Lung (tissue), 12 donors: Measurements from ENCODE around the gene ADH4. TPM values are rescaled to one million over a fixed set of nuclear protein-coding genes. Genes with fewer than 3 reads are reported as not detected.
"Not testable (repeated sequence)": the region's sequence is repeated elsewhere in the genome, so short reads cannot be mapped to it uniquely, and the experiment has no call there.

Experiments
- ATAC-seq: fragments of 200-7000 bp; cut with Tn5 transposase; one replicate; pipeline ENCODE4 v1.9.1; 2020; ENCODE audit warnings: moderate number of reproducible peaks; ENCODE audit not compliant: insufficient read depth, low FRiP score
- DNase-seq, 3 donors: peaks; one replicate each; pipeline ENCODE4 v3.0.0-alpha.2; 2013 to 2017
- H3K27ac ChIP-seq, 2 donors: one replicate each; pipeline ENCODE4 v1.5.1; 2013; ENCODE audit warnings: mild to moderate bottlenecking in 2 of 2, moderate library complexity in 2 of 2, control low read depth in 1 of 2, inconsistent platforms in 1 of 2, low read depth in 1 of 2, low read length in 1 of 2
- H3K27me3 ChIP-seq, 3 donors: one replicate each; pipeline ENCODE4 v1.5.1; 2013; ENCODE audit warnings: low read length in 2 of 3; ENCODE audit not compliant: control insufficient read depth in 3 of 3, insufficient read depth in 3 of 3
- H3K36me3 ChIP-seq, 4 donors: one replicate each; pipeline ENCODE4 v1.5.1; 2013; ENCODE audit warnings: low read length in 4 of 4, mild to moderate bottlenecking in 1 of 4, moderate library complexity in 1 of 4; ENCODE audit not compliant: control insufficient read depth in 4 of 4, insufficient read depth in 4 of 4
- H3K4me1 ChIP-seq, 5 donors: one replicate each; pipeline ENCODE4 v1.5.1; 2013; ENCODE audit warnings: low read length in 5 of 5, mild to moderate bottlenecking in 2 of 5, moderate library complexity in 1 of 5; ENCODE audit not compliant: control insufficient read depth in 5 of 5, insufficient read depth in 5 of 5
- H3K4me3 ChIP-seq: one replicate; pipeline ENCODE4 v1.5.1; 2013; ENCODE audit warnings: mild to moderate bottlenecking, control low read depth, moderate library complexity
- H3K9ac ChIP-seq, 2 donors: one replicate each; pipeline ENCODE4 v1.5.1; 2013; ENCODE audit warnings: low read length in 2 of 2, control low read depth in 1 of 2; ENCODE audit not compliant: insufficient read depth in 1 of 2
- H3K9me3 ChIP-seq, 4 donors: one replicate each; pipeline ENCODE4 v1.5.1; 2013; ENCODE audit warnings: low read length in 3 of 4, mild to moderate bottlenecking in 1 of 4, moderate library complexity in 1 of 4; ENCODE audit not compliant: control insufficient read depth in 4 of 4, insufficient read depth in 3 of 4
- CTCF ChIP-seq: IDR thresholded peaks from 2 replicates; pipeline ENCODE4 v1.5.1; 2012; ENCODE audit warnings: mild to moderate bottlenecking; ENCODE audit errors: control extremely low read depth, extremely low read depth
- WGBS, 2 donors: extraction: QIAGEN DNeasy Blood & Tissue Kit; methylation state at CpG; one replicate each; pipeline ENCODE4 v1.1.7; 2013; 5-methylcytosine and 5-hydroxymethylcytosine counted together
- polyA plus RNA-seq, 2 donors: library from polyadenylated mRNA; stranded (reverse); fragments of 200-250 nt; gene quantifications; one replicate each; pipeline ENCODE4 v1.2.1, GENCODE V29; 2013
- total RNA-seq, 2 donors: library from RNA; depleted of rRNA in 1 of 2; stranded (reverse); fragments of >200 nt in 1 of 2; gene quantifications; one replicate each; pipeline ENCODE4 v1.2.1, GENCODE V29; 2014 to 2021
- donor health status: control.
- donor health status: control.
- donor health status: Bipolar disorder and iron deficiency.
- donor health status: healthy.
- donor health status: DM: yes; HTN: yes; CAD: no.

ADH4 gene
- total and polyA plus RNA-seq, 4 donors: 0.12 to 0.68 (median 0.17) TPM

GRCh38 chr4:99099311-99099710 is 44.8 kb downstream of the ADH4 start:
- Histone ChIP-seq H3K9ac (no peak overlapping the region), H3K4me3 (no peak overlapping the region), H3K36me3 (peaks cover 0 to 3% (median 0%) of the 10 kb centered on the region in 4 donors), H3K9me3 (no peaks in the 10 kb centered on the region), H3K4me1 (no peaks in the 10 kb centered on the region), H3K27me3 (no peaks in the 10 kb centered on the region), H3K27ac (no peak overlapping the region)
- 86 to 92% methylated on average over 12 of the region's 12 CpGs for WGBS, 2 donors
- TF ChIP-seq CTCF: no peak
- ATAC-seq (no peak), DNase-seq (no peak)

DNA sequence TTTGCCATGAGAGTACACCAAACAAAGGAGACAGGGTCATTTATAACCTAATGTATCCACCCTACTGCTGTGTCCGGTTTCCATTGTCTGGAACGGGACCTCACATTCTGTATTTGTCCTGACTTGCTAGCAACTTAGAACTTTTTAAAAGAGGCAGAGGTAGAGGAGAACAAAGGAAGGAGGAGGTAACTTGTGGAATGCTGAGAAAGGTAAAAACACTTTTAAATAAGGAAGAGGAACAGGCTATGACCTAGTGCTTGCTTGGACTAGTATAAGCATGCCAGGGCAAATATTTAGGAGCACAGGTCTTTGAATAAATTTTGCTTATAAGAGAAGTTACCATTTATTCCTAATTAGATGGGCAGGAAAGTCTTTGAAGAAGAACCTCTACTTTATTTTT is 52.3 kb downstream of the ADH4 start:
- DNase-seq, H3K9me3 ChIP-seq, H3K4me3 ChIP-seq, H3K9ac ChIP-seq, H3K36me3 ChIP-seq, H3K27ac ChIP-seq, H3K27me3 ChIP-seq, ATAC-seq: not testable (repeated sequence)
- peaks cover 0 to 24% (median 2%) of the 10 kb centered on the region in 5 donors for H3K4me1 ChIP-seq
- 64 to 82% methylated on average over 2 of the region's 2 CpGs for WGBS, 2 donors

DNA sequence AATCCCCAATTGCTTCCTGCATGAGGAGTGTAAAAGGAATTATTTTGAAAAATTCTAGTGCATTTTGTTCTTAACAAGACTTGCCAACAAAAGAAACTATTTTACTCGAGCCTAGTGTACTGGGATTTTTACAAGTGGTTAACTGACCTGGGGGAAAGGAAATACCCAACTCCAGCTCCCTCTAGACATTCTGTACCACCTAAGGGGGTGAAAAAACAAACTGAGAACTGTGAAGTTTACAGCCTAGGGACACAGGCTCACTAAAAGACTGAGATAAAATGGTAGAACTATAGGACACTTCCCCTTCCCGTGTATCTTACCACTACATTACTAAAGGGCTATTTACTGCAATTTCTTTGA is 52.9 kb downstream of the ADH4 start:
- H3K27ac ChIP-seq: no peak overlapping the region
- no peaks in the 10 kb centered on the region for H3K27me3 ChIP-seq
- DNase-seq: peak in 2 of 3 donors; percentile 37 to 53
- H3K9ac ChIP-seq: peak overlapping the region; percentile 41 to 75
- peaks cover 0 to 27% (median 4%) of the 10 kb centered on the region in 5 donors for H3K4me1 ChIP-seq
- TF ChIP-seq CTCF: no peak
- no peak overlapping the region for H3K4me3 ChIP-seq
- no peak for ATAC-seq
- H3K36me3 ChIP-seq: peaks cover 0 to 5% (median 2%) of the 10 kb centered on the region in 4 donors
- H3K9me3 ChIP-seq: peaks cover 0 to 2% (median 0%) of the 10 kb centered on the region in 4 donors
- 44 to 54% methylated on average over 2 of the region's 2 CpGs for WGBS, 2 donors

DNA sequence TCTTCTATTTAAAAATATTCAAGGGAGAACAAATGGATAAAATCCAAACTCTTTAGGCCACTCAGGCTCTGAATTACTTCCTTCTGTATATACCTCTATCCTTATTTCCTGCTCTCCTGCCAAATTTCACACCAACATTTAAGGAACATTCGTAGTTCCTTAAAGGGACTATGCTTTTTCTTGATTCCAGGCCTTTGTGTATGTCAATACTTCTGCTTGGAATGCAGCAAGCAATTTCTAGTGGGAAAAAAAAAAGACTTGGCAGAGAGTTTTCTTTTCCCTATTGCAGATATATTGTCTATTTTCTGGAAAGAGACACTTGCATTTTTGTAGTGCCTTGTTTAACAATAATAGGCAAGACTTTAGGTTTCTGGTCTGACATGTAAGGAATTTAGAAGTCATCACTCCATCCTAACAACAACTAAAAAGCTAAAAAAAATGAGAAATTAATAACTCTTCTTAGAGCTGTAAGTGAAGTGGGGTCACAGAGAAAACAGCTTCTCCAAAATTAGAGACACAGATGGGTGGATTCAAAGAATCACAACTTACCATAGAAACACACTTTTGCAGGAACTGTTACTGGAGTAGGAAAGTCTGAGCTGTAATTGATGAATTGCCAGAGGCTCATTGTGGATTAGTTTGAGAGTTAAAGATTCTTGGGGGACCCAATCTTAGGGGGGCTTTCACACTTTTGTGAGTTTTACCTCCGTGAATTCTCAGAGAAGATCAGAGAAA is 53.4 kb downstream of the ADH4 start:
- Histone ChIP-seq H3K9me3 (peaks cover 0 to 2% (median 0%) of the 10 kb centered on the region in 4 donors), H3K27ac (no peak overlapping the region), H3K4me3 (no peak overlapping the region), H3K36me3 (peaks cover 0 to 5% (median 3%) of the 10 kb centered on the region in 4 donors), H3K4me1 (peaks cover 0 to 28% (median 5%) of the 10 kb centered on the region in 5 donors), H3K9ac (peak overlapping the region; percentile 41 to 75), H3K27me3 (no peaks in the 10 kb centered on the region)
- no peak for ATAC-seq
- DNase-seq: peak in 2 of 3 donors; percentile 79 to 80
- no peak for TF ChIP-seq CTCF
- 37 to 75% methylated on average over 2 of the region's 2 CpGs for WGBS, 2 donors
